GM18520 (cell line): ENCODE results near the gene ARHGAP10.
A peak's percentile ranks its signal among the peaks of the same experiment; 100 is the strongest.
"Not testable (repeated sequence)": the region's sequence is repeated elsewhere in the genome, so short reads cannot be mapped to it uniquely, and the experiment has no call there.

ENCODE experiments used
- ATAC-seq: cut with Tn5 transposase; IDR thresholded peaks from one replicate; pipeline ENCODE4 v1.9.1; 2021; ENCODE audit not compliant: unreplicated experiment

The ARHGAP10 gene

DNA sequence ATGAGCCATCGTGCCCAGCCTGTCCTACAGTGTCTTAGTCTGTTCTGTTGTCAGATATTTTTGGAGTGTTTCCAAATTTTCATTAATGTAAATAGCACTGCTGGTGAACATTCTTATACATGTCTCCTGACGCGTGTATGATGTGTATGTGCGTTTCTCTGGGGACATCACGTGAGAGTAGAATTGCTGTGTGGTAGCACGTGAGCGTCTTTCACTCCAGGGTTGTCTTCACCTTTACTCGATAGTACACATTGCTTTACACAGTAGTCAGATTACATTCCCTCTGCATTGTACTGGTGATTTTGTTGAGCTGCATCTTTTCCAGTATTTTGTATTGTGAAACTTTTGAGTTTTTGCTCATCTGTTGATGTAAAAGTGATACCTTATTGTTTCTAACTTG is 60.0 kb downstream of the ARHGAP10 start:
- ATAC-seq = no peak

GRCh38 chr4:147793569-147794313 is 61.9 kb downstream of the ARHGAP10 start:
- ATAC-seq = peak; percentile 22

- no peak for ATAC-seq
Measured at GRCh38 chr4:147794314-147794680, 62.4 kb downstream of the ARHGAP10 start.

DNA sequence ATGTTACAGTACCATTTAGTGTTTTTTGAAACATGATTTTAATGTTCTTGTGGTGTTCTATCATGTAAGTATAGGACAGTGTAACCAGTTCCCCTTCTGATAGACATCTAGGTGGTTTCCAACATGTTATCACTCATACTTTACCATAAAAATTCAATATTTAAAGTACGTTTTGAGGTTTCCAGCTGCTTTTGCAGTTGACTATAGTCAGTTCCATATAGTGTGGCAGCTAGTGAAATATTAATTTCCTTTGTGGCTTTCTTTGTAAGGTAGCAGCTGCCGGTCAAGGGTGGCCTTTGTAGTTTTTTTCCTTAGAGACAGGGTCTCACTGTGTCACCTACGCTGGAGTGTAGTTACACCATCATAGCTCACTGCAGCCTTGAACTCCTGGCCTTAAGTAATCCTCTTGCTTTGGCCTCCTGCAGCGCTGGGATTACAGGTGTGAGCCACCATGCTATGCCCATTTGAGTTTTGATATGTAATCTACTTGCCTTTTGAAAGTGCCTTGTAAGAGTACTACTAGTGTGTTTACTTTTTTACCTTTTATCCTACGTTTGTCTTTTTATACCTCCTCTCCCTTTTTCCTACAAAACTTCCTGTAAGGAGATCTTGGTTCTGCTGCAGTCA is 63.0 kb downstream of the ARHGAP10 start:
- ATAC-seq = peak; percentile 79

GRCh38 chr4:147799057-147799456 is 67.2 kb downstream of the ARHGAP10 start:
- not testable (repeated sequence) for ATAC-seq

DNA sequence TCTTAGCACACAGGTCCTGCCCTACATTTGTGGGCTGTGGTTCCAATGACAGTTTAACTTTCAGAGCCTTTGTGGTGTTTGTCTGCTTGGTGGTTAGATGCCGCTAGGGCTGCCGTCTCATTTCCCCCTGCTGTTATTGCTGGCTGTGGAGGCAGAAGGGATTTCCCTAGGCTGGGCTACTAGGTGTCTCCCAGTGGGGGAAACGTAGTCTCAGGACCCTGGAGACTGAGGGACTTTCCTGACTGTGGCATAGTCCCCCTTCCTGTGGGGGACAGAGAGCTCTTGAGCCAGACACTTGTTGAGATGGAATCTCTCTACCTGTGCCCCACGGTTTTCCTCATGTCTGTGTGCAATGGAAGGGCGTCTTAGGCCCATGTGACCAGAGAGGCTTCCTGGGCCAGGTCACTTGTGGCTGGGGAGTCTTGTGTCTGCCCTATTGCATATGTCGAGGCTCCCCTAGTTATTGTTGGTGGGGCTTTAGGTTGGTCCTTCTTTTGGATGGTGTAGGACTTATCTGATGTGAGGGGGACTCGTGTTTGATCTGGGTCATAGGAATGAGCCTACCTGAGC is 68.2 kb downstream of the ARHGAP10 start:
- ATAC-seq = peak; percentile 97

DNA sequence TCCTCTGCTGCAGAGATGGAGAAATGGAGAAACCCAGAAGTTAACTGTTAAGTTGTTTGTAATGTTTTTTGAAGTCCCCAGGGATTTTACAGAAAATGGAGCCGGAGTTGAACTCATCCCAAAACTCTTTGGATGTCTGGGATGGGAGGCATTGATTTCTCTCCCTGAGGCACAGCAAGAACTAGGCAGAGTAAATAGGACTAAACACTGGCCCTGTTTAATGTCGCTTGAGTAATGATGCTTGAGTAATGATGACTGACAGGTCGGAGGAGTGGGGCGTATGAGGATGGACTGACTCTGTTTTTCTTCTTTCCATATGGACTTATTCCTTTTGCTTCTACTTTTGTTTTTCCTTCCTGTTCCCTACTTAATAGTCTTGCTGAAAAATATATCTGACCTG is 69.9 kb downstream of the ARHGAP10 start:
- no peak for ATAC-seq

- no peak for ATAC-seq
Measured at GRCh38 chr4:147802346-147802745, 70.5 kb downstream of the ARHGAP10 start.

- ATAC-seq = no peak
Measured at GRCh38 chr4:147805946-147806345, 74.1 kb downstream of the ARHGAP10 start.

GRCh38 chr4:147808447-147808846 is 76.6 kb downstream of the ARHGAP10 start:
- ATAC-seq = no peak

DNA sequence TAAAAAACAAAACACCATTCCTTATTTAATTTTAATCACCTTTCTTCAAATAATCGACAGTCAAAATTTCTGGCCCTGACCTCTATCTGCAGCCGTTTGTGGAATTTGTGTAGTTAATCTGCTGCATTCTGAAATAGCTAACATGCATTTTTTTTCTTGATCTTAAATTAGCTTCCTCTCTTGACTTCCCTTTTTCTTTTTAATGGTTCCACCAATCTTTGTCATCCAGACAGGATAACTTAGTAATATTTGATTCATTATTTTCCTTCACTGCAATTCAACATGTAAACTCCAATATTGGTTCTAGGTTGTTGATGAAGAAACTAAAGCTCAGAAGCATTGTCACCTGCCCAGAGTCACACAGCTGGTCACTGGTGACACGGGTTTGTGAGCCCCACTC is 77.3 kb downstream of the ARHGAP10 start:
- ATAC-seq = no peak

- no peak for ATAC-seq
Measured at GRCh38 chr4:147811878-147812277, 80.0 kb downstream of the ARHGAP10 start.

GRCh38 chr4:147813109-147813773 is 81.4 kb downstream of the ARHGAP10 start:
- ATAC-seq = no peak

DNA sequence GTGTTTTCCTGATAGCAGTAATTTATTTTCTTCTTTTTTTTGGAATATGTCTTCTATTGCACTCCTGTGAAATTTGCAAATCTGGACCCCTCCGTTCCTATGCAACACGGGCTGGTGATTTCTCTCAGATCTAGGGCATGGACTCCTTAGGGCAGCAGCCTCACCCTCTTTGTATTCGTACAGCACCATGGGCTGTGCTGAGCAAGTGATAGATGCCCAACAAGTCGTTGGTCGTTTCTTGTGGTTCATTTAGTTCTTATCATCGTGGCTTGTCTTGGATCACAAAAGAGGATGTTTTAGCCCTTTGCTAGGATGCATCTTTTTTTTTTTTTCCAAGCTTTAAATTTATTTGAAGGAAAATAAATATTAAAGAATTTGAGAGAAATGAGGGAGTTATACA is 82.1 kb downstream of the ARHGAP10 start:
- no peak for ATAC-seq

GRCh38 chr4:147814376-147814775 is 82.5 kb downstream of the ARHGAP10 start:
- ATAC-seq = no peak

DNA sequence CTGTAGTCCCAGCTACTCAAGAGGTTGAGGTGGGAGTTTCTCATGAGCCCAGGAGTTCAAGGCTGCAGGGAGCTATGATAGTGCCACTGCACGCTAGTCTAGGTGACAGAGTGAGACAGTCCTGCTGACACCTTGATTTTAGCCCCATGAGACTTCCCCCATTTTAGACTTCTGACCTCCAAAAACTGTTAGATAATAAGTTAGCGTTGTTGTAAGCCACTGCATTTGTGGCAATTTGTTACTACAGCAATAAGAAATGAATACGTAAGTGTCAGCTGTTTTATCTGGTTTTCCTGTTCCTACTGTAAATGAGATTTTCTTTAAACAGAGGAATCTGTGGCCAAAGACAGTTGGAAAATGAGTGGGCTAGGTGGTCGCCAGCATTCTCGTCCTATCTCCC is 83.9 kb downstream of the ARHGAP10 start:
- ATAC-seq = no peak

- ATAC-seq = no peak
Measured at GRCh38 chr4:147816382-147817254, 84.7 kb downstream of the ARHGAP10 start.

DNA sequence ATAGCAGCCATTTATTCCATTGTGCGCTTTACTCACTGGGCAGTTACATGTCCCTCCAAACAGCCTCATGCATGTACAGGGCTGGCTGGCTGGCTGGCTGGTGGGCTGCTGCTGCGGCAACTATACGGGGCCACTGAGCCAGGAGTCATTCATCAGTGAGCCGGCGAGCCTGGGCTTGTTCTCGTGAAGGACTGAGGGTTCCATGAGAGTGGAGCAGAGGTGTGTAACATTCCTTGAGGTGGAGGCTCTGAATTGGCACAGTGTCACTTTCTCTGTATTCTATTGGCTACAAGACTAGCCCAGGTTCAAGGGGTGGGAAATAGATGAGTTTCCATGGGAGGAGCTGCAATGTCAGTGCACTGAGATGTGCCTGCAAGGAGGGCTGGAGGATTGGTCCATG is 89.1 kb downstream of the ARHGAP10 start:
- no peak for ATAC-seq

DNA sequence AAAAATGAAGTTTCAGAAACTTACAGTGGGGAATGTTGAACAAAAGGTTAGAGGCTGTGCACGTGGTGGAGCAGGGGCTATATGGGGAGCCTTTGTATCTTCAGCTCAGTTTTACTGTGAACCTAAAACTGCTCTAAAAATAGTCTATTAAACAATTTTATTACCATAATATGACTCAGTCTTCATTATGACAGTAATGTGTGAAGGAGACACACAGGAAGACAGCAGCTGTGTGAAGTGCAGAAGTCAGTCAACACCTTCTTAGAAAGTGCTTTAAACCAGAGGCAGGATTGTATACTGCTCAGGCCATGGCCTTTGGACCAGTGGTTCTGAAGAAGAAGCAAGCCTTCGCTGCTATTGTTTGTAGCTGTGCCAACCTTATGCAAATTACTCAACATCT is 89.7 kb downstream of the ARHGAP10 start:
- ATAC-seq = peak; percentile 87

DNA sequence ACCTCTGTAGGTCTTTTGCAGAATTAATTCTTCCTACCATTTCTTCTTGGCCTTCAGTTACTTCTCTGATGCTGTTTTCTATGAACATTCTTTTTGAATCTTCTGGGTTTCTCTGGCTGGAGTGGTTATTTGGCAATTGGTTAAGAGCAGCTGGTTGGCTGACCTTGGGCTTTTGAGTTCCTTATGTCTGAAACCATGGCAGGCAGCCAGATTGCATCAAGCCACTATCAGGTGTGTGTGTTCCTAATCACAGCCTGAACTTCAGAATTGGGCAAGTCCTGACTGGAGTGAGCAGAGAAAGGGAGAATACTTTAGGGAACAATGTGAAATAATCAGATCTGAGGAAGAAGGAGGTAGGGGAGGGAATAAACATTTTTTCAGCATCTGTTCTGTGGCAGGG is 90.2 kb downstream of the ARHGAP10 start:
- no peak for ATAC-seq

- no peak for ATAC-seq
Measured at GRCh38 chr4:147823130-147823529, 91.2 kb downstream of the ARHGAP10 start.
